Measurements from ENCODE around the gene SNX8. TPM values are rescaled to one million over a fixed set of nuclear protein-coding genes. Genes with fewer than 3 reads are reported as not detected.

Gene SNX8
- total and polyA plus RNA-seq, 8 donors: 17.0 to 60.5 (median 27.4) TPM

DNA sequence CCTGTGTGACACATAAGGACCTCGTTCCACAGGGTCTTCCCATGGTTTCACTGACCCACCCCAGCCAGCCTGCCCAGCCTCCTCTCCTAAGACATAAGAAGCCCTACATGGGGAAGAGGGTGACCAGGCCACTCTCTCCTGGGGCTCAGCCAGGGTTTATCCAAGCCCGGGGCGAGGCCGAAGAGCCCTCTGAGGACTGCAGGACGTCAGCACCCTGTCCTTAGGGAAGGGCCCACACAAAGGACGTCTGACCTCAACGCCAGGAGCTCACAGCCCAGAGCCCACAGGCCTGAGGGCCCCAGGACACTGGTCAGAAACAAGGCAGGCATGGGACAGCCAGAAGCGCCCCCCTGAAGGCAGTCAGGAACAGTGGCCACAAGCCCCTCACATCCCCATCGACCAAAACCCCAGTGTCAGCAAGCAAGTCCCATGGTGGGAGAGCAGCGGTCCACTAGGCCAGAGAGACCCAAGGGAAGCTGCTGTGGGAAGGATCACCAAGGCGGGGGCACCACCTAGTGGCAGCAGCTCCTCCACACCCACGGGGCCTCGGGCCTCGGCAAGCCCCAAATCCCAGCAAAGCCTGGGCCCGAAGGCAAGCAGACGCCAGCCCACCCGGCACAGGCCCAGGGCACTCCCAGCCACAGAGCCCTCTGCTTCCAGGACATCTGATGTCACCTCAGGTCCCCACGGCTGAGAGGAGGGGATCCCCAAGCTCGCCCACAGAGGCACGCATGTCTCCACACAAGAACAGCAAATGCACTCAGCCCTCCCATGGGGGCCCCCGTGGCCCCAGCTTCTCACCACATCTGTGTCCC is 104.9 kb downstream of the SNX8 start:
- Histone ChIP-seq H3K4me1 (no peaks in the 10 kb centered on the region), H3K9me3 (no peaks in the 10 kb centered on the region), H3K27ac (no peak overlapping the region), H3K4me3 (no peak overlapping the region), H3K36me3 (peaks cover 0 to 68% of the 10 kb centered on the region in 2 donors), H3K27me3 (no peaks in the 10 kb centered on the region)
- TF ChIP-seq, protein P1, sequence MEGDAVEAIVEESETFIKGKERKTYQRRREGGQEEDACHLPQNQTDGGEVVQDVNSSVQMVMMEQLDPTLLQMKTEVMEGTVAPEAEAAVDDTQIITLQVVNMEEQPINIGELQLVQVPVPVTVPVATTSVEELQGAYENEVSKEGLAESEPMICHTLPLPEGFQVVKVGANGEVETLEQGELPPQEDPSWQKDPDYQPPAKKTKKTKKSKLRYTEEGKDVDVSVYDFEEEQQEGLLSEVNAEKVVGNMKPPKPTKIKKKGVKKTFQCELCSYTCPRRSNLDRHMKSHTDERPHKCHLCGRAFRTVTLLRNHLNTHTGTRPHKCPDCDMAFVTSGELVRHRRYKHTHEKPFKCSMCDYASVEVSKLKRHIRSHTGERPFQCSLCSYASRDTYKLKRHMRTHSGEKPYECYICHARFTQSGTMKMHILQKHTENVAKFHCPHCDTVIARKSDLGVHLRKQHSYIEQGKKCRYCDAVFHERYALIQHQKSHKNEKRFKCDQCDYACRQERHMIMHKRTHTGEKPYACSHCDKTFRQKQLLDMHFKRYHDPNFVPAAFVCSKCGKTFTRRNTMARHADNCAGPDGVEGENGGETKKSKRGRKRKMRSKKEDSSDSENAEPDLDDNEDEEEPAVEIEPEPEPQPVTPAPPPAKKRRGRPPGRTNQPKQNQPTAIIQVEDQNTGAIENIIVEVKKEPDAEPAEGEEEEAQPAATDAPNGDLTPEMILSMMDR (IDR thresholded peaks at IDR 0.05): peak; percentile 60 to 69
- DNase-seq: peak; percentile 54 to 83 (median 74)
- intact Hi-C loops (cut with DNase I): loop anchor here in 1 of 2 donors (10.0 kb wide), 2 partner anchors 545 to 615 kb away; no protein-coding TSS in a partner anchor
- peak; percentile 91 for ATAC-seq

DNA sequence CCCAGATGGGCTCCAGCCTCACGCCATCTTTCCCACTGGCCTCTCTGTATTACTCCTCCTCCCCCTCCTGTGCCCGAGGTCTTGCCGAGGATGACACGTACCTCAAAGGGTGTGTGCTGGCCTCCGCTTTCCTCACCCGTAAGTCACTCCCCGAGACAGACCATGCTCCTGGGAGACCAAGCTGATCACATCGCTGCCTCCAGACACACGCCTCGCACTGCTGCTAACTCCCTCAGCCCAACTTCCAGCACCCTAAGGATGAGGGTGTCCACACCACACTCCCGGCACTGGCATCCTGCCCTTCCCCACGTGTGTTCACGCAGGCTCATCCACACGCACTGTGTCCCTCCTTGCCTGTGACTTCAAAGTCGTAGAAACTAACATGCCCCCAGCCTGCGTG is 105.5 kb downstream of the SNX8 start:
- peaks cover 0 to 62% of the 10 kb centered on the region in 2 donors for H3K36me3 ChIP-seq
- peak in 1 of 4 donors; percentile 27 for DNase-seq
- no peak overlapping the region for H3K27ac ChIP-seq
- no peaks in the 10 kb centered on the region for H3K9me3 ChIP-seq
- H3K4me3 ChIP-seq: no peak overlapping the region
- intact Hi-C loops (cut with DNase I): loop anchor here in 1 of 2 donors (10.0 kb wide), 2 partner anchors 544 to 614 kb away; no protein-coding TSS in a partner anchor
- H3K27me3 ChIP-seq: no peaks in the 10 kb centered on the region
- TF ChIP-seq, protein P1 (IDR thresholded peaks at IDR 0.05): no peak
- ATAC-seq: no peak
- H3K4me1 ChIP-seq: no peaks in the 10 kb centered on the region

GRCh38 chr7:2205036-2205780 is 109.0 kb downstream of the SNX8 start:
- H3K36me3 ChIP-seq: peaks cover 0 to 51% of the 10 kb centered on the region in 2 donors
- intact Hi-C loops (cut with DNase I): loop anchor here in 1 of 2 donors (10.0 kb wide), 2 partner anchors 540 to 610 kb away; no protein-coding TSS in a partner anchor
- no peaks in the 10 kb centered on the region for H3K4me1 ChIP-seq
- DNase-seq (peak in 1 of 4 donors; percentile 22), ATAC-seq (no peak)
- H3K27ac ChIP-seq: no peak overlapping the region
- H3K27me3 ChIP-seq: no peaks in the 10 kb centered on the region
- TF ChIP-seq, protein P1 (IDR thresholded peaks at IDR 0.05): no peak
- no peaks in the 10 kb centered on the region for H3K9me3 ChIP-seq
- H3K4me3 ChIP-seq: no peak overlapping the region

GRCh38 chr7:2204446-2204845 is 109.8 kb downstream of the SNX8 start:
- no peak overlapping the region for H3K4me3 ChIP-seq
- DNase-seq (no peak), ATAC-seq (no peak)
- no peaks in the 10 kb centered on the region for H3K27me3 ChIP-seq
- H3K27ac ChIP-seq: no peak overlapping the region
- TF ChIP-seq, protein P1 (IDR thresholded peaks at IDR 0.05): no peak
- intact Hi-C loops (cut with DNase I): loop anchor here in 1 of 2 donors (10.0 kb wide), 2 partner anchors 540 to 610 kb away; no protein-coding TSS in a partner anchor
- H3K4me1 ChIP-seq: no peaks in the 10 kb centered on the region
- H3K9me3 ChIP-seq: no peaks in the 10 kb centered on the region
- H3K36me3 ChIP-seq: peaks cover 0 to 59% of the 10 kb centered on the region in 2 donors
